ENCODE data around the gene SMIM28. TPM values are rescaled to one million over a fixed set of nuclear protein-coding genes. Genes with fewer than 3 reads are reported as not detected.

Gene SMIM28
- total RNA-seq, 2 experiments from 2014 or later: not detected

DNA sequence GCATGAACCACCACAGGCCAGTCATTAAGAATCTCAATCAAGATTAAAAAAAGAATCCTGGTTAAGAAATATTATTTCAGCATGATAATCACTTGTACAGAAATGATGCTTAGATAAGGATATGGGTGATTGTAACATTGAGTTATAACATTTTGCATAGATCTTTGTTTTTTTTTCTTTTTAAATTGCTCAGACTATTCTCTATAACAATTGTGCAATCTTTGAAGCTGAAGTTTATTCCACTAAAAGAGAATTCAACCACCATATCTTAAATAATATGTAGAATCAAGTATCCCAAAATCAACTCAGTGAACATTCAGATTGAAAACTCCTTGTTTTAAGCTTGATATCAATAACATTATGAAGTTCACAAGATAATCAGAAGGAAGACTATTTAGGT is 663 bp upstream of the SMIM28 start:
- Histone ChIP-seq H2AFZ (ENCODE audit: low read length) (no peak overlapping the region), H3K4me2 (ENCODE audit: low read length) (no peak overlapping the region), H3K27ac (ENCODE audit: low read depth, low read length, poor library complexity, severe bottlenecking) (no peak overlapping the region), H3K4me3 (ENCODE audit: low read depth, low read length, poor library complexity, severe bottlenecking) (no peak overlapping the region), H3K9me2 (ENCODE audit: insufficient read depth, low read length) (no peaks in the 10 kb centered on the region), H3K79me2 (ENCODE audit: insufficient read depth, low read depth, low read length) (no peaks in the 10 kb centered on the region), H3K36me3 (ENCODE audit: insufficient read depth, low read length) (no peaks in the 10 kb centered on the region), H3K4me1 (ENCODE audit: insufficient read depth, low read length, poor library complexity, severe bottlenecking) (no peaks in the 10 kb centered on the region), H4K20me1 (ENCODE audit: insufficient read depth, low read length) (no peaks in the 10 kb centered on the region), H3K9me3 (ENCODE audit: low read length) (no peaks in the 10 kb centered on the region)
- BruUV-seq (replicated peaks): no TSS peak
- TF ChIP-seq, protein P1, sequence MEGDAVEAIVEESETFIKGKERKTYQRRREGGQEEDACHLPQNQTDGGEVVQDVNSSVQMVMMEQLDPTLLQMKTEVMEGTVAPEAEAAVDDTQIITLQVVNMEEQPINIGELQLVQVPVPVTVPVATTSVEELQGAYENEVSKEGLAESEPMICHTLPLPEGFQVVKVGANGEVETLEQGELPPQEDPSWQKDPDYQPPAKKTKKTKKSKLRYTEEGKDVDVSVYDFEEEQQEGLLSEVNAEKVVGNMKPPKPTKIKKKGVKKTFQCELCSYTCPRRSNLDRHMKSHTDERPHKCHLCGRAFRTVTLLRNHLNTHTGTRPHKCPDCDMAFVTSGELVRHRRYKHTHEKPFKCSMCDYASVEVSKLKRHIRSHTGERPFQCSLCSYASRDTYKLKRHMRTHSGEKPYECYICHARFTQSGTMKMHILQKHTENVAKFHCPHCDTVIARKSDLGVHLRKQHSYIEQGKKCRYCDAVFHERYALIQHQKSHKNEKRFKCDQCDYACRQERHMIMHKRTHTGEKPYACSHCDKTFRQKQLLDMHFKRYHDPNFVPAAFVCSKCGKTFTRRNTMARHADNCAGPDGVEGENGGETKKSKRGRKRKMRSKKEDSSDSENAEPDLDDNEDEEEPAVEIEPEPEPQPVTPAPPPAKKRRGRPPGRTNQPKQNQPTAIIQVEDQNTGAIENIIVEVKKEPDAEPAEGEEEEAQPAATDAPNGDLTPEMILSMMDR (conservative IDR thresholded peaks at IDR 0.05; ENCODE audit: low read length): no peak
- TF ChIP-seq EZH2phosphoT487 (IDR thresholded peaks at IDR 0.05; ENCODE audit: borderline replicate concordance, low read depth, low read length): no peak
- ChIA-PET POLR2A (interaction anchor here (1.0 kb wide), 1 partner anchor 38 kb away, joined by 3 read pairs; no protein-coding TSS in a partner anchor), CTCF (ENCODE audit: unreplicated experiment) (no interaction called here)
- DNase-seq (ENCODE audit: low spot score): no peak
- intact Hi-C loops (cut with micrococcal nuclease; ENCODE audit: unreplicated experiment): no loop called here

DNA sequence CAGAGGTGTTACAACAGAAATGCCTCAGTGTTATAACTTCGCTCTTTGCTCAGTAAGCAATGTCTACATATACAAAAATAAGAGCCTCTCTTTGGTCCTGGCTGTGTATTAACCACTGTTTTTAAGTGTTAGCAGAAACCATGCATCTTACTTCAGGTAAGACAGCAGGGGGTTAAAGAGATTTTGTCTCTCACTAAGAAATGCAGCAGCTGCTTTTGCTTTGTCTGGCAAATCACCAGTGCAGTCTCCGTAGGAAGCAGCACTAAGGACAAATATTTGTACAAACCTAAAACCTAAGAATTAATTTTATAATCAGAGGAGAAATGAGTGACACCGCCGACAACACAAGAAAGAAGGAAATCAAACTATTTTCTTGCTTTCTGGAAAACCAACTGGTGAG is 758 bp downstream of the SMIM28 start:
- Histone ChIP-seq H3K4me1 (ENCODE audit: insufficient read depth, low read length, poor library complexity, severe bottlenecking) (no peaks in the 10 kb centered on the region), H2AFZ (ENCODE audit: low read length) (no peak overlapping the region), H3K36me3 (ENCODE audit: insufficient read depth, low read length) (no peaks in the 10 kb centered on the region), H3K79me2 (ENCODE audit: insufficient read depth, low read depth, low read length) (no peaks in the 10 kb centered on the region), H3K4me2 (ENCODE audit: low read length) (no peak overlapping the region), H3K27ac (ENCODE audit: low read depth, low read length, poor library complexity, severe bottlenecking) (no peak overlapping the region), H3K9me3 (ENCODE audit: low read length) (no peaks in the 10 kb centered on the region), H3K4me3 (ENCODE audit: low read depth, low read length, poor library complexity, severe bottlenecking) (no peak overlapping the region), H3K9me2 (ENCODE audit: insufficient read depth, low read length) (no peaks in the 10 kb centered on the region), H4K20me1 (ENCODE audit: insufficient read depth, low read length) (no peaks in the 10 kb centered on the region)
- ChIA-PET CTCF (ENCODE audit: unreplicated experiment) (no interaction called here), POLR2A (no interaction called here)
- no peak for DNase-seq (ENCODE audit: low spot score)
- TF ChIP-seq, protein P1 (conservative IDR thresholded peaks at IDR 0.05; ENCODE audit: low read length): no peak
- no peak for TF ChIP-seq EZH2phosphoT487 (IDR thresholded peaks at IDR 0.05; ENCODE audit: borderline replicate concordance, low read depth, low read length)
- intact Hi-C loops (cut with micrococcal nuclease; ENCODE audit: unreplicated experiment): no loop called here
- no TSS peak for BruUV-seq (replicated peaks)

DNA sequence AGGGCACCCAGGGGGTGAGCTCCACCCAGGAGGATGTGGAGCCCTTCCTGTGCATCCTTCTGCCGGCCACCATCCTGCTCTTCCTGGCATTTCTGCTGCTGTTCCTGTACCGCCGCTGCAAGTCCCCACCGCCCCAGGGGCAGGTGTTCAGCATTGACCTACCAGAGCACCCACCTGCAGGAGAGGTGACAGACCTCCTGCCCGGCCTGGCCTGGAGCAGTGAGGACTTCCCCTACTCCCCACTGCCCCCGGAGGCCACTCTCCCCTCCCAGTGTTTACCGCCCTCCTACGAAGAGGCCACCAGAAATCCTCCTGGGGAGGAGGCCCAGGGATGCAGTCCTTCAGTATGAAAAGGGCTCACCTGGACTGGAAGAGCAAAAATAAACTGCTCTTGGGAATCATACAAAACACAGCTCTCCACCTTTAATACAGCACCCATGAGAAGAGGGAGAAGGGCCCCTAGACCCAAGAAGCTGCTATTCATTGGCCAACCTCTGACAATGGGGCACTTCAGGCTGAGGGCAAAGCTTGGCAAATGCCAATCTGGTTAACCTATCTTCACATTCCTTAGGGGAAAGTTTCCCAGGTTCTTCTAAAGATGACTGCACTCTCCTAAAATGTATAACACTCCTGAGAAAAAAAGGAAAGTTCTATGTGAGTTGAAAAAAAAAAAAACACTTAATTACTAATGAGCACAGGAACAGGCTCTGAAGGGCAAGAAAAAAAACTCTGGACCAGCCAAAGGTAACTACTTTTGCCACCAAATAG is 5.0 kb downstream of the SMIM28 start:
- ChIA-PET POLR2A (interaction anchor here (0.6 kb wide), 1 partner anchor 715 kb away, joined by 3 read pairs; no protein-coding TSS in a partner anchor), CTCF (ENCODE audit: unreplicated experiment) (no interaction called here)
- no peak overlapping the region for H2AFZ ChIP-seq (ENCODE audit: low read length)
- no peaks in the 10 kb centered on the region for H4K20me1 ChIP-seq (ENCODE audit: insufficient read depth, low read length)
- no peak for TF ChIP-seq EZH2phosphoT487 (IDR thresholded peaks at IDR 0.05; ENCODE audit: borderline replicate concordance, low read depth, low read length)
- TF ChIP-seq, protein P1 (conservative IDR thresholded peaks at IDR 0.05; ENCODE audit: low read length): 0 out of 2 replicates have a peak, but pooled peaks have one; percentile 17
- H3K79me2 ChIP-seq (ENCODE audit: insufficient read depth, low read depth, low read length): no peaks in the 10 kb centered on the region
- BruUV-seq (replicated peaks): no TSS peak
- no peak for DNase-seq (ENCODE audit: low spot score)
- no peaks in the 10 kb centered on the region for H3K9me3 ChIP-seq (ENCODE audit: low read length)
- no peak overlapping the region for H3K4me2 ChIP-seq (ENCODE audit: low read length)
- no peaks in the 10 kb centered on the region for H3K36me3 ChIP-seq (ENCODE audit: insufficient read depth, low read length)
- intact Hi-C loops (cut with micrococcal nuclease; ENCODE audit: unreplicated experiment): no loop called here
- H3K9me2 ChIP-seq (ENCODE audit: insufficient read depth, low read length): no peaks in the 10 kb centered on the region
- no peaks in the 10 kb centered on the region for H3K4me1 ChIP-seq (ENCODE audit: insufficient read depth, low read length, poor library complexity, severe bottlenecking)
- H3K27ac ChIP-seq (ENCODE audit: low read depth, low read length, poor library complexity, severe bottlenecking): no peak overlapping the region
- no peak overlapping the region for H3K4me3 ChIP-seq (ENCODE audit: low read depth, low read length, poor library complexity, severe bottlenecking)

Data from OCI-LY7 (cell line).